ENCODE measurements around the gene CMTM7.

- TF ChIP-seq CTCF (IDR thresholded peaks at IDR 0.05; ENCODE audit: low read depth, low read length), result no peak
- no peak for TF ChIP-seq POLR2A (IDR thresholded peaks at IDR 0.05; ENCODE audit: extremely low read depth, insufficient read length)
- TF ChIP-seq MAX (IDR thresholded peaks at IDR 0.05; ENCODE audit: low read depth, low read length), result no peak
- no peak for TF ChIP-seq MYC (IDR thresholded peaks at IDR 0.05; ENCODE audit: low read depth, low read length)
Measured at GRCh38 chr3:32413845-32414521, 22.3 kb downstream of the CMTM7 start.
